Mesenchymal stem cell (in vitro differentiated cells and primary cell): ENCODE results near the gene ATP4A.

ENCODE experiments used
- DNase-seq: peaks from one replicate; pipeline ENCODE4 v3.0.0-alpha.2; 2013
- H2AFZ ChIP-seq: one replicate; pipeline ENCODE4 v1.6.1; 2013; ENCODE audit warnings: low read depth, mild to moderate bottlenecking, control low read depth, inconsistent platforms, low read length, moderate library complexity
- H2AK5ac ChIP-seq: 2 replicates; pipeline ENCODE4 v1.6.1; 2013; ENCODE audit warnings: low read length, moderate library complexity, mild to moderate bottlenecking, inconsistent platforms; ENCODE audit not compliant: severe bottlenecking
- H2BK120ac ChIP-seq: one replicate; pipeline ENCODE4 v1.6.1; 2013; ENCODE audit warnings: low read depth, mild to moderate bottlenecking, inconsistent platforms, low read length, moderate library complexity
- H2BK12ac ChIP-seq, 2 experiments: one replicate each; pipeline ENCODE4 v1.6.1; 2013; ENCODE audit warnings: inconsistent platforms in 2 of 2, low read length in 2 of 2, mild to moderate bottlenecking in 2 of 2, moderate library complexity in 2 of 2, control low read depth in 1 of 2
- H2BK15ac ChIP-seq: one replicate; pipeline ENCODE4 v1.6.1; 2013; ENCODE audit warnings: mild to moderate bottlenecking, low read depth, inconsistent platforms; ENCODE audit not compliant: poor library complexity, severe bottlenecking
- H2BK5ac ChIP-seq: 2 replicates; pipeline ENCODE4 v1.6.1; 2013; ENCODE audit warnings: low read depth, mild to moderate bottlenecking, low read length, control low read depth, inconsistent platforms; ENCODE audit not compliant: poor library complexity, severe bottlenecking
- H3K14ac ChIP-seq, 2 experiments: one replicate each; pipeline ENCODE4 v1.6.1; 2013; ENCODE audit warnings: inconsistent platforms in 2 of 2, low read length in 2 of 2, control low read depth in 1 of 2, mild to moderate bottlenecking in 1 of 2, moderate library complexity in 1 of 2
- H3K18ac ChIP-seq, 2 experiments: one replicate each; pipeline ENCODE4 v1.6.1; 2013; ENCODE audit warnings: inconsistent platforms in 2 of 2, low read length in 2 of 2, control low read depth in 1 of 2, low read depth in 1 of 2, mild to moderate bottlenecking in 1 of 2
- H3K23ac ChIP-seq, 2 experiments: one replicate each; pipeline ENCODE4 v1.6.1; 2013; ENCODE audit warnings: inconsistent platforms in 2 of 2, low read length in 2 of 2, mild to moderate bottlenecking in 2 of 2, moderate library complexity in 2 of 2, control low read depth in 1 of 2
- H3K27ac ChIP-seq: 2 replicates; pipeline ENCODE4 v1.5.1; 2013; ENCODE audit warnings: mild to moderate bottlenecking, moderate library complexity, low read length, control low read depth, inconsistent platforms; ENCODE audit not compliant: poor library complexity, severe bottlenecking
- H3K27me3 ChIP-seq, 2 experiments: 2 replicates each; pipeline versions ENCODE4 v1.6.1 to v1.7.0; 2013; ENCODE audit warnings: low read length in 2 of 2, mild to moderate bottlenecking in 2 of 2, moderate library complexity in 2 of 2, control low read depth in 1 of 2, inconsistent platforms in 1 of 2; ENCODE audit not compliant: control insufficient read depth in 1 of 2, insufficient read depth in 1 of 2
- H3K36me3 ChIP-seq, 2 experiments: 2 replicates each; pipeline versions ENCODE4 v1.6.1 to v1.7.0; 2013; ENCODE audit warnings: low read length in 2 of 2, control low read depth in 1 of 2, inconsistent platforms in 1 of 2, low read depth in 1 of 2, mild to moderate bottlenecking in 1 of 2; ENCODE audit not compliant: insufficient read depth in 2 of 2, control insufficient read depth in 1 of 2
- H3K4ac ChIP-seq, 2 experiments: one replicate each; pipeline ENCODE4 v1.6.1; 2013; ENCODE audit warnings: inconsistent platforms in 2 of 2, low read length in 2 of 2, mild to moderate bottlenecking in 2 of 2, moderate library complexity in 2 of 2, control low read depth in 1 of 2, low read depth in 1 of 2
- H3K4me1 ChIP-seq: 2 replicates; pipeline ENCODE4 v1.6.1; 2013; ENCODE audit warnings: low read depth, low read length, control low read depth; ENCODE audit not compliant: control insufficient read depth, insufficient read depth
- H3K4me2 ChIP-seq: 2 replicates; pipeline ENCODE4 v1.6.1; 2013; ENCODE audit warnings: low read length, mild to moderate bottlenecking, inconsistent platforms; ENCODE audit not compliant: poor library complexity, severe bottlenecking
- H3K4me3 ChIP-seq, 2 experiments: 2 replicates each; pipeline versions ENCODE4 v1.5.1 to v1.7.0; 2013; ENCODE audit warnings: low read length in 2 of 2, mild to moderate bottlenecking in 2 of 2, control low read depth in 1 of 2, low read depth in 1 of 2; ENCODE audit not compliant: insufficient read depth in 1 of 2
- H3K79me1 ChIP-seq: replicated peaks from 2 replicates; pipeline ENCODE4 v1.6.1; 2013; ENCODE audit warnings: mild to moderate bottlenecking, control low read depth, low read length, inconsistent platforms; ENCODE audit not compliant: poor library complexity, severe bottlenecking
- H3K9ac ChIP-seq: 2 replicates; pipeline ENCODE4 v1.7.0; 2013; ENCODE audit warnings: mild to moderate bottlenecking, low read length, moderate library complexity
- H3K9me3 ChIP-seq: 2 replicates; pipeline ENCODE4 v1.7.0; 2013; ENCODE audit warnings: mild to moderate bottlenecking, low read length; ENCODE audit not compliant: control insufficient read depth
- H4K8ac ChIP-seq: one replicate; pipeline ENCODE4 v1.6.1; 2013; ENCODE audit warnings: inconsistent platforms, mild to moderate bottlenecking, low read length, moderate library complexity
- H4K91ac ChIP-seq: one replicate; pipeline ENCODE4 v1.6.1; 2013; ENCODE audit warnings: mild to moderate bottlenecking, low read length, inconsistent platforms
- WGBS: methylation state at CpG from one replicate; pipeline ENCODE4 v1.1.7; 2013; ENCODE audit warnings: mixed read lengths; 5-methylcytosine and 5-hydroxymethylcytosine counted together

Gene ATP4A

DNA sequence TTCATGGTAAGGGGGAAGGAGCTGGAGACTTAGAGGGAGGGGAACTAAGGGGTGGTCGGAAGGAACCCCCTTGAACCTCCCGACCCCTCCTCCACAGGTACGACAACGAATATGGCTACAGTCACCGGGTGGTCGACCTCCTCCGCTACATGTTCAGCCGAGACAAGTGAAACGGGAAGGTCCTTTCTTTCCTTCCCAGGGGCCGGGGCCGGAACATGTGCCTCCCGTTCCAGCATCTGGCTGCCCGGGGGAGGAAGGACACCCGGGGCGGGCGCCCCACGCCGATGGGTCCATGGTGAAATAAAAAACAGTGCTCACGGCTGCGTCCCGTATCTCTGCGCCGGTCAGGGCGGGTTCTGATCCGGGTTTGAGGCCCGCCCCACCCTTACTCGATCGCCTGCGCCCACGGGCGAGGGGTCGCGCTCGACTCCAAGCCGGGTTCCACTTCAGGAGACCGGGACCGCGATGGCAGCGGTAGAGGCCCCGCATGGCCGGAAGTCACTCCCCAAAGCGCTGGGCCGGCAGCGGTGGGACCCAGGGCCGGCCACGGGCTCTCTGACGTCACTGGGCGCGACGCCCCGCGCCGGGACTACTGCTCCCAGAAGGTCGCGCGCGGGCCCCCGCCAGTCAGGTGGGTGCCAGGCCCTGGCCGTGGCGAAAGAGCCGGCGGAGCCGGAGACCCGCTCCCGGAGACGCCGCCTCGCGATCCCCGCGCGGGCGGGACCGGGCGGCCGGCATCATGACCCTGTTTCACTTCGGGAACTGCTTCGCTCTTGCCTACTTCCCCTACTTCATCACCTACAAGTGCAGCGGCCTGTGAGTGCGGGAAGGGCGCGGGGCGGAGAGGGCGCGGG, 18.2 kb downstream of the ATP4A start, which contains the start of gene TMEM147:
Gene TMEM147 (plus strand): TSS at position 626 of the 854 bp plus-strand sequence. CDS start 114 bp downstream, at position 740.
- peaks cover 14% of the 10 kb centered on the region for H3K4me1 ChIP-seq
- peak; percentile 84 for DNase-seq

DNA sequence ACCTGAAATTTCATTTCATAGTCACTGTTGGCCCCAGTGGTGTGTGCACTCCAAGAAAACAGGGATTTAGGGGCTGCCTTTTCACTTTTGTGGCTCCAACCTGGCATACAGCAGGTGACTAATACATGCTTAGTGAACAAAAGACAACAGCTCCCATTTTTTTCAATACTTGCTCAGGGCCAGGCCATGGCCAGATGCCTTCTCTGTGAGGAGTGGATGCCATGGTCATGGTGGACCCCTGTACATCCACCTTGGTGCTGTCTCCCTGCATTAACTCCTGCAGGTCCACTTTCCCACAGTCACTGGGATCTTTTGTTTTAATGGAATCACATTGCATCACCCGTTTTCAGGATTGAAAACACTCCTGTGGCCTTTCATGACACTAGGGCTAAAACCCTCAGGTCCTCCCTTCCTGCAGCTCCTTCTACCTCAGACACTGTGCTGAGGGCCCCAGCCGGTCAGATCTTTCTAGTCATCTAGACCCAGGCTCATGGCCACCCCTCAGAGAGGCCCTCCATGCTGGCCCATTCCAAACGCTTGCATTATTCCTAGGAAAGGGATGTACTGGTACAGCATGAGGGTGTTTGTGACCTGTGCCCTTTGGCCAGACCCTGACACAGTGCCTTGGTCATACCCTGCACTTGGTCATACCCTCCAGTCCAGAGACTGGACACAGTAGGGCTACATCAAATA, 19.2 kb downstream of the ATP4A start:
- Histone ChIP-seq H2BK120ac (no peak overlapping the region), H2BK12ac (no peak overlapping the region), H2BK15ac (no peak overlapping the region), H3K79me1 (peaks cover 45% of the 10 kb centered on the region), H3K9me3 (no peaks in the 10 kb centered on the region), H2BK5ac (no peak overlapping the region), H3K36me3 (peaks cover 40 to 41% of the 10 kb centered on the region in 2 experiments), H3K4ac (no peak overlapping the region), H3K23ac (no peak overlapping the region), H3K4me2 (peak overlapping the region; percentile 89), H4K91ac (no peak overlapping the region), H2AFZ (no peak overlapping the region), H3K9ac (peak overlapping the region; percentile 94), H3K4me1 (peaks cover 14% of the 10 kb centered on the region), H4K8ac (peak overlapping the region; percentile 32), H3K27ac (no peak overlapping the region), H3K14ac (no peak overlapping the region), H2AK5ac (no peak overlapping the region), H3K18ac (no peak overlapping the region), H3K27me3 (no peaks in the 10 kb centered on the region), H3K4me3 (peak overlapping the region in 1 of 2 experiments; percentile 96)
- 67% methylated on average over 3 of the region's 3 CpGs for WGBS
- DNase-seq = no peak

More for the DNA sequence above, 18.2 kb downstream of the ATP4A start, which contains the start of gene TMEM147:
- H2BK5ac ChIP-seq = no peak within 1 kb of the TSS
- peak within 1 kb of the TSS; percentile 84 to 97 for H3K18ac ChIP-seq
- H3K14ac ChIP-seq = peak within 1 kb of the TSS in 1 of 2 experiments; percentile 94
- H2AFZ ChIP-seq = peak within 1 kb of the TSS; percentile 88
- peak within 1 kb of the TSS; percentile 56 for H2BK15ac ChIP-seq
- H2BK12ac ChIP-seq = no peak within 1 kb of the TSS
- peak within 1 kb of the TSS; percentile 86 to 96 for H3K4me3 ChIP-seq
- peaks cover 35 to 41% of the 10 kb centered on the region in 2 experiments for H3K36me3 ChIP-seq
- no peaks in the 10 kb centered on the region for H3K27me3 ChIP-seq
- H2AK5ac ChIP-seq = no peak within 1 kb of the TSS
- peaks cover 48% of the 10 kb centered on the region for H3K79me1 ChIP-seq
- under 1% methylated on average over 66 of the region's 85 CpGs for WGBS
- peak within 1 kb of the TSS; percentile 88 for H4K91ac ChIP-seq
- H2BK120ac ChIP-seq = peak within 1 kb of the TSS; percentile 57
- peak within 1 kb of the TSS; percentile 45 to 80 for H3K4ac ChIP-seq
- peak within 1 kb of the TSS; percentile 87 for H4K8ac ChIP-seq
- H3K9ac ChIP-seq = peak within 1 kb of the TSS; percentile 94
- H3K23ac ChIP-seq = peak within 1 kb of the TSS in 1 of 2 experiments; percentile 54
- H3K9me3 ChIP-seq = no peaks in the 10 kb centered on the region
- H3K27ac ChIP-seq = no peak within 1 kb of the TSS
- H3K4me2 ChIP-seq = peak within 1 kb of the TSS; percentile 89

DNA sequence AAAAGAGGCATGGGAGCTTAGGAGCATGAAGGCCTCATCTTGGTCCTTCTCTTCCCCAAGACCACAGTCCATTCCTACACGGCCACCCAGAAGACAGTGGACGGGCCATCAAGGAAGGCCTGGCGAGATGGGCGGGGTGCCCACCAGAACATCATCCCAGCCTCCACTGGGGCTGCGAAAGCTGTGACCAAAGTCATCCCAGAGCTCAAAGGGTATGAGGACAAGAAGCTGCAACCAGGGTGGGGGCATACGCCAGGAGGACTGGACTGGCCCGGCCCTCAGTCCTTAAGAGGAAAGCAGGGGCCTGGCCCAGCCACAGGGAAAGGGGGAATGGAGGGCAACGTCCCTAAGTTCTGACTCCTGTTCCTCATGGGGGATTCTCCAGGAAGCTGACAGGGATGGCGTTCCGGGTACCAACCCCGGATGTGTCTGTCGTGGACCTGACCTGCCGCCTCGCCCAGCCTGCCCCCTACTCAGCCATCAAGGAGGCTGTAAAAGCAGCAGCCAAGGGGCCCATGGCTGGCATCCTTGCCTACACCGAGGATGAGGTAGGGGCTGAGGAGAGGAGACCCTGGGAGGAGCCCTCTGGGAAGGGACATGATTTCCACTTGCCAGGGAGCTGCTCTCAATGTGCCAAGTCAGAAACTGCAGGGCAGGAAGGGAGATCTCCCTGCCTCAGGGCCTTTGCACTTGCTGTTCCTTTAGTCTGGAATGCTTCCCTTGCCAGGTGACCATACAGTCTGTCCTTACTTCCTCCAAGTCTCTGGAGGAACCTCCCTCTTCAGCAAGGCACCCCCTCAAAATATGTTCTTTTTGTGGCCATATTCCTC, 20.0 kb downstream of the ATP4A start:
- DNase-seq = no peak
- Histone ChIP-seq H3K14ac (no peak overlapping the region), H3K4me3 (peak overlapping the region in 1 of 2 experiments; percentile 96), H3K27ac (no peak overlapping the region), H3K9me3 (no peaks in the 10 kb centered on the region), H3K18ac (no peak overlapping the region), H3K36me3 (peaks cover 39 to 41% of the 10 kb centered on the region in 2 experiments), H3K4me2 (no peak overlapping the region), H3K23ac (no peak overlapping the region), H2BK120ac (no peak overlapping the region), H2AK5ac (no peak overlapping the region), H3K9ac (no peak overlapping the region), H2BK15ac (no peak overlapping the region), H3K4me1 (peaks cover 14% of the 10 kb centered on the region), H4K8ac (no peak overlapping the region), H3K79me1 (peaks cover 40% of the 10 kb centered on the region), H2BK5ac (no peak overlapping the region), H3K4ac (no peak overlapping the region), H4K91ac (no peak overlapping the region), H2AFZ (no peak overlapping the region), H2BK12ac (no peak overlapping the region), H3K27me3 (no peaks in the 10 kb centered on the region)
- WGBS = 98% methylated on average over 15 of the region's 15 CpGs
